OCI-LY7 (cell line): ENCODE results near the gene MMP24OS. TPM values are rescaled to one million over a fixed set of nuclear protein-coding genes. Genes with fewer than 3 reads are reported as not detected.
"Not testable (repeated sequence)": the region's sequence is repeated elsewhere in the genome, so short reads cannot be mapped to it uniquely, and the experiment has no call there.

Source experiments
- BruUV-seq: library from RNA; stranded (reverse); fragments of 400-500 nt; replicated peaks from 2 replicates; lab custom pipeline; 2021; lab: Mats Ljungman, UMichigan
- CTCF ChIA-PET: fragments of 300-600 bp; sonication (Branson Sonifier 250); formaldehyde crosslinking; loops from one replicate; lab custom pipeline; 2022; ENCODE audit warnings: antibody characterized with exemption; ENCODE audit not compliant: unreplicated experiment; lab: Charles Lee
- POLR2A ChIA-PET: fragments of 300-600 bp; sonication (Branson Sonifier 250); formaldehyde crosslinking; loops from one replicate; lab custom pipeline; 2022; ENCODE audit warnings: antibody characterized with exemption; lab: Charles Lee
- DNase-seq: peaks from one replicate; pipeline ENCODE4 v3.0.0-alpha.2; 2015; ENCODE audit warnings: low spot score
- H2AFZ ChIP-seq: fragments of 200-600 bp; sonication (generic), shearing (Covaris generic); 2 replicates; pipeline ENCODE4 v1.6.1; 2014; ENCODE audit warnings: mild to moderate bottlenecking, antibody characterized with exemption, low read length, moderate library complexity
- H3K27ac ChIP-seq: fragments of 200-600 bp; sonication (generic); 2 replicates; pipeline ENCODE4 v1.5.1; 2014; ENCODE audit warnings: mixed run types, low read depth, mild to moderate bottlenecking, moderate library complexity, low read length, inconsistent platforms; ENCODE audit not compliant: poor library complexity, severe bottlenecking
- H3K36me3 ChIP-seq: fragments of 200-600 bp; sonication (generic); 2 replicates; pipeline ENCODE4 v1.6.1; 2014; ENCODE audit warnings: mild to moderate bottlenecking, antibody characterized with exemption, low read length, moderate library complexity, mixed read lengths; ENCODE audit not compliant: insufficient read depth
- H3K4me1 ChIP-seq: fragments of 200-600 bp; sonication (generic); 2 replicates; pipeline ENCODE4 v1.5.1; 2014; ENCODE audit warnings: mild to moderate bottlenecking, low read length; ENCODE audit not compliant: insufficient read depth, poor library complexity, severe bottlenecking
- H3K4me2 ChIP-seq: fragments of 200-600 bp; sonication (generic); 2 replicates; pipeline ENCODE4 v1.6.1; 2014; ENCODE audit warnings: mild to moderate bottlenecking, low read length
- H3K4me3 ChIP-seq: fragments of 200-600 bp; sonication (generic); 2 replicates; pipeline ENCODE4 v1.5.1; 2014; ENCODE audit warnings: mild to moderate bottlenecking, low read depth, low read length; ENCODE audit not compliant: poor library complexity, severe bottlenecking
- H3K79me2 ChIP-seq: fragments of 200-600 bp; sonication (generic); 2 replicates; pipeline ENCODE4 v1.6.1; 2016; ENCODE audit warnings: low read depth, mild to moderate bottlenecking, low read length, moderate library complexity, mixed read lengths; ENCODE audit not compliant: insufficient read depth
- H3K9me2 ChIP-seq: fragments of 200-600 bp; sonication (generic); 2 replicates; pipeline ENCODE4 v1.6.1; 2016; ENCODE audit warnings: mild to moderate bottlenecking, low read length, mixed read lengths; ENCODE audit not compliant: insufficient read depth
- H3K9me3 ChIP-seq: fragments of 200-600 bp; sonication (generic); 2 replicates; pipeline ENCODE4 v1.6.1; 2014; ENCODE audit warnings: mild to moderate bottlenecking, mixed run types, low read length, mixed read lengths
- H4K20me1 ChIP-seq: fragments of 200-600 bp; sonication (generic); 2 replicates; pipeline ENCODE4 v1.6.1; 2014; ENCODE audit warnings: mild to moderate bottlenecking, antibody characterized with exemption, low read length, moderate library complexity, mixed read lengths; ENCODE audit not compliant: insufficient read depth
- EZH2phosphoT487 ChIP-seq: fragments of 200-600 bp; sonication (generic); IDR thresholded peaks from 2 replicates; pipeline ENCODE4 v1.6.1; 2018; ENCODE audit warnings: low read depth, borderline replicate concordance, mild to moderate bottlenecking, mixed run types, antibody characterized with exemption, low read length, moderate library complexity, mixed read lengths
- intact Hi-C: fragments of 100-400 bp; cut with micrococcal nuclease; formaldehyde crosslinking; loops from one replicate; pipeline ENCODE4 v1.10.0; 2022; ENCODE audit not compliant: unreplicated experiment
- total RNA-seq, 2 experiments: library from RNA; depleted of rRNA in 1 of 2; stranded (reverse); fragments of >200 nt in 1 of 2; shearing (Covaris generic) in 1 of 2; gene quantifications; 2 replicates each; pipeline ENCODE4 v1.2.3, GENCODE V29; 2014 to 2022
- TF ChIP-seq, protein P1 (sequence below): fragments of 200-600 bp; sonication (generic); conservative IDR thresholded peaks from 2 replicates; pipeline ENCODE4 v1.5.1; 2014; ENCODE audit warnings: mild to moderate bottlenecking, antibody characterized with exemption, low read length, moderate library complexity, mixed read lengths

The MMP24OS gene
- total RNA-seq, 2 experiments from 2014 or later = 14.8 to 44.6 TPM

DNA sequence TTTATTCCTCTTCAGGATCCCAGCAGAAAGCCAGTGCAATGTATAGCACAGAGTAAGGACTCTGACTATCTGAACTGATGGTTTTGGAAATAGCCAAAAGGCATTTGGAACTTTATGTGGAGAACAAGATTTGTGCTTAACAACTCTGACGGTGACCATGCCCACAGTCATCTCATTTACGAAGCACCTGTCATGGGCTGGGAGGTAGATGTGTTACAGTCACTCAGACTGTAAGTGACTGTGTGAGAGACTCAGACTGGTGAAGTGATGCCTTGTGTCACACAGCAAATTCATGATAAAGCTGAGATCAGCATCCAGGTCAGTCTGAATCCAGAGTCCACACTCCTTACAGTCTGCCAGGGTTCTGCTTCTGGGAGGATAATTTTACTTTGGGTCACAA, 38.2 kb upstream of the MMP24OS start:
- Histone ChIP-seq H3K9me2 (no peaks in the 10 kb centered on the region), H4K20me1 (no peaks in the 10 kb centered on the region), H3K4me3 (no peak overlapping the region), H3K36me3 (peaks cover 15% of the 10 kb centered on the region; the same call in 1 of the 2 replicates), H3K27ac (no peak overlapping the region), H3K4me2 (no peak overlapping the region), H3K4me1 (no peaks in the 10 kb centered on the region), H2AFZ (no peak overlapping the region), H3K79me2 (no peaks in the 10 kb centered on the region), H3K9me3 (no peaks in the 10 kb centered on the region)
- no TSS peak for BruUV-seq
- no peak for DNase-seq
- intact Hi-C loops = no loop called here
- no peak for TF ChIP-seq EZH2phosphoT487
- TF ChIP-seq, protein P1, sequence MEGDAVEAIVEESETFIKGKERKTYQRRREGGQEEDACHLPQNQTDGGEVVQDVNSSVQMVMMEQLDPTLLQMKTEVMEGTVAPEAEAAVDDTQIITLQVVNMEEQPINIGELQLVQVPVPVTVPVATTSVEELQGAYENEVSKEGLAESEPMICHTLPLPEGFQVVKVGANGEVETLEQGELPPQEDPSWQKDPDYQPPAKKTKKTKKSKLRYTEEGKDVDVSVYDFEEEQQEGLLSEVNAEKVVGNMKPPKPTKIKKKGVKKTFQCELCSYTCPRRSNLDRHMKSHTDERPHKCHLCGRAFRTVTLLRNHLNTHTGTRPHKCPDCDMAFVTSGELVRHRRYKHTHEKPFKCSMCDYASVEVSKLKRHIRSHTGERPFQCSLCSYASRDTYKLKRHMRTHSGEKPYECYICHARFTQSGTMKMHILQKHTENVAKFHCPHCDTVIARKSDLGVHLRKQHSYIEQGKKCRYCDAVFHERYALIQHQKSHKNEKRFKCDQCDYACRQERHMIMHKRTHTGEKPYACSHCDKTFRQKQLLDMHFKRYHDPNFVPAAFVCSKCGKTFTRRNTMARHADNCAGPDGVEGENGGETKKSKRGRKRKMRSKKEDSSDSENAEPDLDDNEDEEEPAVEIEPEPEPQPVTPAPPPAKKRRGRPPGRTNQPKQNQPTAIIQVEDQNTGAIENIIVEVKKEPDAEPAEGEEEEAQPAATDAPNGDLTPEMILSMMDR = no peak
- POLR2A ChIA-PET = no interaction called here
- CTCF ChIA-PET = no interaction called here

DNA sequence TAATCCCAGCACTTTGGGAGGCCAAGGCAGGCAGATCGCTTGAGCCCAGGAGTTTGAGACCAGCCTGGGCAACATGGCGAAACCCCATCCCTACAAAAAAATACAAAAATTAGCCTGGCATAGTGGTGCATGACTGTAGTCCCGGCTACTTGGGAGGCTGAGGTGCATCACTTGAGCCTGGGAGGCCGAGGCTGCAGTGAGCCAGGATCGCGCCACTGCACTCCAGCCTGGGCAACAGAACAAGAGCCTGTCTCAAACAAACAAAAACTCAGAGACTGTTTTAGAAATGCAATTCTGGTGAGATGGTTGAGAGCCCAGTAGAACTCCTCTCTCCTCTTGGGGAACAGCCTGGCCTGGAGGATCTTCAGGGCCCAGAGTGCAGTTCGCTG, 37.7 kb upstream of the MMP24OS start:
- H3K27ac ChIP-seq, H3K4me3 ChIP-seq, BruUV-seq, DNase-seq, H3K4me2 ChIP-seq, H2AFZ ChIP-seq, POLR2A ChIA-PET, H3K9me3 ChIP-seq, intact Hi-C loops, H3K9me2 ChIP-seq, H3K4me1 ChIP-seq, H3K79me2 ChIP-seq, H4K20me1 ChIP-seq, CTCF ChIA-PET: not testable (repeated sequence)
- peaks cover 15% of the 10 kb centered on the region; the same call in 1 of the 2 replicates for H3K36me3 ChIP-seq

DNA sequence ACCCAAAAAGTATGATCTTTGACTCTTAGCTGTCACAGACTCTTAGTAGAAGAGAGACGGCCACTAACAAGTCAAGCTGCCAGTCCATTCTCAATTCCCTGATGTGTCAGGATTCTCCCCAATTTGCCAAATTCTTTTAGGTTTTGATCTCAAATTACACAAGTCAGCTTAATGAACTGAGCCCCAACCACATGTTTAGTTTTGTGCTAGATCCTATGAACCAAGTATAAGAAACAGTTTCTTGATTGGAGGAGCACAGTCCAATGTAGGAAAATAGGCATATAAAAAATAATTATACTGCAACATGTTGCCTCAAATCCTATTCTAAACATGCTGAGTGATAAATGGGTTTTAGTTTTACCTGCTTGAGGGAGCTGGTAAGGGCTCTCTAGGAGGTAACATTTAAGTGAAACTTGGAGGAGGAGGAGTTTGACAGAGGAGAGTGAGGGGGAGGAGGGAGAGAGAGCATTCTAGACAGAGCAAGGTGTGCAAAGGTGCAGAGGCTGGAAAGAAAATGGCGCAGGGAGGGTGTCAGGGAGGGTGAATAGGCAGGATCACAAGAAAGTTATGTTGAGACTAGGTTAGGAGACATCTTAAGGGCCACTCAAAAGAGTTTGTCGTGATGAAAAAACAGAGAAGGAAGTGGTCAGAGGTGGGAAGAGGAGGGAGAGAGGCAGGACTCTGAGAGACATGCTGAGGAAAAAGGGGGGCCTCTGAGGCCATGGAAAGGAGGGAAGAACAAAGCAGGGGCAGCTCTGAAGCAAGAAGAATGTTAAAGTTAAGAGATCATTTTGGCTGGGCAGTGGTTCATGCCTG, 37.1 kb upstream of the MMP24OS start:
- Histone ChIP-seq H3K79me2 (no peaks in the 10 kb centered on the region), H3K4me3 (no peak overlapping the region), H3K4me2 (no peak overlapping the region), H3K9me3 (no peaks in the 10 kb centered on the region), H2AFZ (no peak overlapping the region), H3K9me2 (no peaks in the 10 kb centered on the region), H3K4me1 (no peaks in the 10 kb centered on the region), H4K20me1 (no peaks in the 10 kb centered on the region), H3K36me3 (peaks cover 15% of the 10 kb centered on the region; the same call in 1 of the 2 replicates), H3K27ac (no peak overlapping the region)
- intact Hi-C loops = no loop called here
- no peak for DNase-seq
- ChIA-PET POLR2A (no interaction called here), CTCF (no interaction called here)
- TF ChIP-seq EZH2phosphoT487 = no peak
- TF ChIP-seq, protein P1 = no peak
- no TSS peak for BruUV-seq
